Activated naive CD4-positive, alpha-beta T cell treated with anti-CD3 and anti-CD28 coated beads, Interleukin-2, amount 50 U/mL, for 24 hours (primary cell): ENCODE measurements around the gene TKT.

Experiments
- H3K27ac Mint-ChIP-seq: one replicate; pipeline ENCODE4 v1.8.0; 2021; ENCODE audit warnings: mild to moderate bottlenecking, mixed read lengths
- H3K27me3 Mint-ChIP-seq: one replicate; pipeline ENCODE4 v1.8.0; 2021; ENCODE audit warnings: mixed read lengths
- H3K36me3 Mint-ChIP-seq: one replicate; pipeline ENCODE4 v1.8.0; 2021; ENCODE audit warnings: mixed read lengths
- H3K4me1 Mint-ChIP-seq: one replicate; pipeline ENCODE4 v1.8.0; 2021; ENCODE audit warnings: mixed read lengths
- H3K4me3 Mint-ChIP-seq: one replicate; pipeline ENCODE4 v1.8.0; 2021; ENCODE audit warnings: mild to moderate bottlenecking, mixed read lengths
- H3K9me3 Mint-ChIP-seq: one replicate; pipeline ENCODE4 v1.8.0; 2021; ENCODE audit warnings: mixed read lengths

Gene TKT

GRCh38 chr3:53202331-53203015 lies 53.3 kb downstream of the TKT start:
- H3K27ac Mint-ChIP-seq = no peak overlapping the region

GRCh38 chr3:53200501-53201498 lies 55.0 kb downstream of the TKT start:
- Mint-ChIP-seq H3K27ac (no peak overlapping the region), H3K36me3 (peaks cover 2% of the 10 kb centered on the region), H3K9me3 (no peaks in the 10 kb centered on the region), H3K4me3 (no peak overlapping the region), H3K4me1 (no peaks in the 10 kb centered on the region), H3K27me3 (no peaks in the 10 kb centered on the region)

More at GRCh38 chr3:53202331-53203015, 53.3 kb downstream of the TKT start:
- no peaks in the 10 kb centered on the region for H3K4me1 Mint-ChIP-seq
- H3K4me3 Mint-ChIP-seq = no peak overlapping the region
- no peaks in the 10 kb centered on the region for H3K9me3 Mint-ChIP-seq
- no peaks in the 10 kb centered on the region for H3K27me3 Mint-ChIP-seq
- peaks cover 4% of the 10 kb centered on the region for H3K36me3 Mint-ChIP-seq

- H3K27me3 Mint-ChIP-seq = no peaks in the 10 kb centered on the region
These were observed 56.0 kb downstream of the TKT start for GRCh38 chr3:53199834-53200233.

GRCh38 chr3:53198996-53199395 lies 56.8 kb downstream of the TKT start:
- no peak overlapping the region for H3K27ac Mint-ChIP-seq
- H3K4me3 Mint-ChIP-seq = no peak overlapping the region
- H3K9me3 Mint-ChIP-seq = no peaks in the 10 kb centered on the region
- H3K4me1 Mint-ChIP-seq = peaks cover 4% of the 10 kb centered on the region
- H3K27me3 Mint-ChIP-seq = no peaks in the 10 kb centered on the region
- H3K36me3 Mint-ChIP-seq = no peaks in the 10 kb centered on the region

More at GRCh38 chr3:53199834-53200233, 56.0 kb downstream of the TKT start:
- Mint-ChIP-seq H3K4me3 (no peak overlapping the region), H3K36me3 (peaks cover 2% of the 10 kb centered on the region), H3K27ac (no peak overlapping the region), H3K9me3 (no peaks in the 10 kb centered on the region), H3K4me1 (peaks cover 4% of the 10 kb centered on the region)

GRCh38 chr3:53198256-53198977 lies 57.4 kb downstream of the TKT start:
- Mint-ChIP-seq H3K4me1 (peaks cover 4% of the 10 kb centered on the region), H3K4me3 (no peak overlapping the region), H3K9me3 (no peaks in the 10 kb centered on the region), H3K27me3 (no peaks in the 10 kb centered on the region), H3K27ac (no peak overlapping the region), H3K36me3 (no peaks in the 10 kb centered on the region)

- Mint-ChIP-seq H3K4me1 (peaks cover 4% of the 10 kb centered on the region), H3K27ac (peak overlapping the region; percentile 11), H3K9me3 (no peaks in the 10 kb centered on the region), H3K36me3 (no peaks in the 10 kb centered on the region), H3K27me3 (no peaks in the 10 kb centered on the region), H3K4me3 (no peak overlapping the region)
These were observed 59.0 kb downstream of the TKT start for GRCh38 chr3:53196575-53197407.

- no peak overlapping the region for H3K27ac Mint-ChIP-seq
- H3K36me3 Mint-ChIP-seq = no peaks in the 10 kb centered on the region
- peaks cover 4% of the 10 kb centered on the region for H3K4me1 Mint-ChIP-seq
- no peak overlapping the region for H3K4me3 Mint-ChIP-seq
- no peaks in the 10 kb centered on the region for H3K27me3 Mint-ChIP-seq
- no peaks in the 10 kb centered on the region for H3K9me3 Mint-ChIP-seq
These were observed 59.9 kb downstream of the TKT start for GRCh38 chr3:53195602-53196574.

GRCh38 chr3:53195066-53195450 lies 60.8 kb downstream of the TKT start:
- Mint-ChIP-seq H3K4me1 (peaks cover 4% of the 10 kb centered on the region), H3K27ac (no peak overlapping the region), H3K4me3 (no peak overlapping the region), H3K9me3 (no peaks in the 10 kb centered on the region), H3K36me3 (peaks cover 2% of the 10 kb centered on the region), H3K27me3 (no peaks in the 10 kb centered on the region)

GRCh38 chr3:53194210-53195065 lies 61.4 kb downstream of the TKT start:
- no peaks in the 10 kb centered on the region for H3K27me3 Mint-ChIP-seq
- H3K36me3 Mint-ChIP-seq = peaks cover 4% of the 10 kb centered on the region
- H3K9me3 Mint-ChIP-seq = no peaks in the 10 kb centered on the region

GRCh38 chr3:53193466-53194209 lies 62.2 kb downstream of the TKT start:
- Mint-ChIP-seq H3K27ac (no peak overlapping the region), H3K36me3 (peaks cover 4% of the 10 kb centered on the region), H3K9me3 (no peaks in the 10 kb centered on the region), H3K27me3 (no peaks in the 10 kb centered on the region), H3K4me1 (peaks cover 4% of the 10 kb centered on the region), H3K4me3 (no peak overlapping the region)

More at GRCh38 chr3:53194210-53195065, 61.4 kb downstream of the TKT start:
- Mint-ChIP-seq H3K4me3 (no peak overlapping the region), H3K4me1 (peaks cover 4% of the 10 kb centered on the region), H3K27ac (no peak overlapping the region)

GRCh38 chr3:53192608-53193007 lies 63.2 kb downstream of the TKT start:
- Mint-ChIP-seq H3K27me3 (no peaks in the 10 kb centered on the region), H3K9me3 (no peaks in the 10 kb centered on the region), H3K36me3 (peaks cover 4% of the 10 kb centered on the region), H3K27ac (no peak overlapping the region), H3K4me1 (peaks cover 4% of the 10 kb centered on the region), H3K4me3 (no peak overlapping the region)

GRCh38 chr3:53191836-53192480 lies 63.9 kb downstream of the TKT start:
- no peak overlapping the region for H3K27ac Mint-ChIP-seq
- H3K4me3 Mint-ChIP-seq = no peak overlapping the region

More at GRCh38 chr3:53191836-53192480, 63.9 kb downstream of the TKT start:
- peaks cover 4% of the 10 kb centered on the region for H3K4me1 Mint-ChIP-seq
- H3K9me3 Mint-ChIP-seq = no peaks in the 10 kb centered on the region
- peaks cover 4% of the 10 kb centered on the region for H3K36me3 Mint-ChIP-seq
- H3K27me3 Mint-ChIP-seq = no peaks in the 10 kb centered on the region
